HG03432 (cell line): ENCODE measurements around the gene GPR35.

Experiments
- ATAC-seq: cut with Tn5 transposase; IDR thresholded peaks from one replicate; pipeline ENCODE4 v1.9.1; 2021; ENCODE audit warnings: mild to moderate bottlenecking, moderate library complexity; ENCODE audit not compliant: unreplicated experiment

GPR35 gene

GRCh38 chr2:240588669-240589068, 36.6 kb upstream of the GPR35 start:
- no peak for ATAC-seq

- ATAC-seq, result no peak
Measured at GRCh38 chr2:240589375-240589774, 35.9 kb upstream of the GPR35 start.

GRCh38 chr2:240589850-240590525, 35.3 kb upstream of the GPR35 start:
- ATAC-seq, result no peak

- no peak for ATAC-seq
Measured at GRCh38 chr2:240590681-240591111, 34.6 kb upstream of the GPR35 start.

- no peak for ATAC-seq
Measured at GRCh38 chr2:240591226-240591625, 34.1 kb upstream of the GPR35 start.

- ATAC-seq, result no peak
Measured at GRCh38 chr2:240591784-240592183, 33.5 kb upstream of the GPR35 start.

GRCh38 chr2:240593026-240593702, 32.1 kb upstream of the GPR35 start:
- no peak for ATAC-seq

- no peak for ATAC-seq
Measured at GRCh38 chr2:240593703-240594451, 31.4 kb upstream of the GPR35 start.

GRCh38 chr2:240594511-240595380, 30.5 kb upstream of the GPR35 start:
- no peak for ATAC-seq

- ATAC-seq, result no peak
Measured at GRCh38 chr2:240595381-240596079, 29.8 kb upstream of the GPR35 start.

GRCh38 chr2:240596080-240596460, 29.2 kb upstream of the GPR35 start:
- ATAC-seq, result no peak

- ATAC-seq, result no peak
Measured at GRCh38 chr2:240596491-240596931, 28.8 kb upstream of the GPR35 start.

- ATAC-seq, result no peak
Measured at GRCh38 chr2:240597054-240597418, 28.2 kb upstream of the GPR35 start.

- ATAC-seq, result no peak
Measured at GRCh38 chr2:240597419-240598181, 27.7 kb upstream of the GPR35 start.

- no peak for ATAC-seq
Measured at GRCh38 chr2:240598311-240598911, 26.9 kb upstream of the GPR35 start.

- no peak for ATAC-seq
Measured at GRCh38 chr2:240599141-240599583, 26.1 kb upstream of the GPR35 start.

GRCh38 chr2:240600451-240600961, 24.8 kb upstream of the GPR35 start:
- no peak for ATAC-seq

GRCh38 chr2:240601061-240601830, 24.0 kb upstream of the GPR35 start:
- no peak for ATAC-seq
